T1000 (cell line): ENCODE measurements around the gene ESAM.
A peak's percentile ranks its signal among the peaks of the same experiment; 100 is the strongest.

ENCODE experiments used
- DNase-seq: peaks from one replicate; lab custom pipeline; 2025; ENCODE audit warnings: mixed read lengths; lab: John Stamatoyannopoulos, UW

The ESAM gene, protein sequence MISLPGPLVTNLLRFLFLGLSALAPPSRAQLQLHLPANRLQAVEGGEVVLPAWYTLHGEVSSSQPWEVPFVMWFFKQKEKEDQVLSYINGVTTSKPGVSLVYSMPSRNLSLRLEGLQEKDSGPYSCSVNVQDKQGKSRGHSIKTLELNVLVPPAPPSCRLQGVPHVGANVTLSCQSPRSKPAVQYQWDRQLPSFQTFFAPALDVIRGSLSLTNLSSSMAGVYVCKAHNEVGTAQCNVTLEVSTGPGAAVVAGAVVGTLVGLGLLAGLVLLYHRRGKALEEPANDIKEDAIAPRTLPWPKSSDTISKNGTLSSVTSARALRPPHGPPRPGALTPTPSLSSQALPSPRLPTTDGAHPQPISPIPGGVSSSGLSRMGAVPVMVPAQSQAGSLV

DNA sequence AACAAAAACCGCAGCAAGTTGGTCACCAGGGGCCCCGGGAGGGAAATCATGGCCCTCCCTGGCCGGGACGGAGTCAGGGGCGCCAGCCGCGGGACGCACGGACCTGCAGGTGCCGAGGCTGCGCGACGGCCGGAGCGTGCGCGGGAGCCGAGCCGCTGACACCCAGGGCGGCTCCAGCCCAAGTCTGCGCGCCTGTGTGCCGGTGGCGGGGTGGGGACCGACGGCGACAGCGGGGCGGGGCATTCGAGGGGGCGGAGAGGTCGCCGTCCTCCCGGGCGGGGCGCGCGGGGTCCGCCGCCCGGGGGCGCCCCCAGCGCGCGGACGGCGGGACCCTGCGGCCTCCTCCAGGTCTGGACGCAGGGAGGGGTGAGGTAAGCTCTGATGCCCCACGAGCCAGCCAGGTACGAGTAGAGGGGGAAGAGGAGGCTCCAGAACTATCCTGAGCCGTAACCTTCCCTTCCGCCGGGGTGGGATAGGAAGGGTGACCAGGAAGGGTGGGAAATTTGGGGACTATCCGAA, at the start of gene ESAM:
TSS of gene ESAM (minus strand) at position 186 of the 519 bp plus-strand sequence. CDS start at position 50, 136 bp downstream.
- DNase-seq = no peak

DNA sequence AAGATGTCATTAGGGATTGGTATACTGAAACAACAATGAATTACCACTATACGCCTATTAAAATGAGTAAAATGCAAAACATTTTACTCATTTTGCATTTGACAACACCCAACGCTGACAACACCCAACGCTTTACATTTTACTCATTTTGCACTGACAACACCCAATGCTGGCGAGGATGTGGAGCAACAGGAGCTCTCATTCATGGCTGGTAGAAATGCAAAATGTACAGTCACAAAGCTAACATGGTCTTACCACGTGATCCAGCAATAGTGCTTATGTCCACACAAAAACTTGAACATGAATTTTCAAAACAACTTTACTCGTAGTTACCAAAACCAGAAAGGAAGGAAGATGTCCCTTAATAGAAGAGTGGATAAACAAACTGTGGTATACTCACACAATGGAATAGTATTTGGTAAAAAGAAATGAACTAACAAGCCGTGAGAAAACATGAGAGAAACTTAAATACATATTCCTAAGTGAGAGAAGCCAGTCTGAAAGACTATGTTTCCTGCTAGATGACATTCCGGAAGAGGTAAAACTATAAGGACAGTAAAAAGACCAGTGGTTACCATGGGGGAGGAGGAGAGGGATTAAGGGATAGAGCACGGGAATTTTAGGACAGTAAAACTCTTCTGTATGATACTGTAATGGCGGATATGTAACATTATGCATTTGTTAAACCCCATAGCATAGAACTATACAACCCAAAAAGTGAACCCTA, 49.5 kb upstream of the ESAM start:
- DNase-seq = no peak

DNA sequence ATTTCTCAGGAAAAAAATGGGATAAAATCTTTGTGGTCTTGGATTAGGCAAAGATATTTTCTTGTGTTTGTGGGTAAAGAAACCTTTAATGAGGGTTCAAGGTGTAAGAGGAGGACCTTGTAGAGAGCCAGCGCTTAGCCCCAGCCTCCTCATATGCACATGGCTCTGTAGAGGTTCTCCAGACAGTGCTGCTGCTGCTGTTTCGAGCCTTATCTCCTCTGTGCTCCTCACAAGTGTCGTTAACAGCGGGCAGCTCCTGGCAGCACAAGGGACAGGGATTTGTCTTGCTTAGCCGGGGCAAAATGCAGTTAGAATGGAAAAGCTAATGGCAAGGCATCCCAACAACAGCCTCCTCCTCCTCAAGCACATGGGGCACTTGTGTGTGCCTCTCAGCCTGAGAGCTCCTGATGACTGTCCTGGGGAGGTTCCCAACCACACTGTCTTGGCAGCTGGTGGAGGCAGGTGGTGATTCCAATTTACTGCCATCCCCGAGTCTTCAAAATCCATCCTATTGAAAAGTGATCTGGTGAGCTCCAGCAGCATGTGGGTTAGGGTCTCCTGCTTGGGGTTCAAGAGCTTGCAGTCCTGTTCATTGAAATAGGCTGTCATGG, 45.7 kb upstream of the ESAM start:
- no peak for DNase-seq

DNA sequence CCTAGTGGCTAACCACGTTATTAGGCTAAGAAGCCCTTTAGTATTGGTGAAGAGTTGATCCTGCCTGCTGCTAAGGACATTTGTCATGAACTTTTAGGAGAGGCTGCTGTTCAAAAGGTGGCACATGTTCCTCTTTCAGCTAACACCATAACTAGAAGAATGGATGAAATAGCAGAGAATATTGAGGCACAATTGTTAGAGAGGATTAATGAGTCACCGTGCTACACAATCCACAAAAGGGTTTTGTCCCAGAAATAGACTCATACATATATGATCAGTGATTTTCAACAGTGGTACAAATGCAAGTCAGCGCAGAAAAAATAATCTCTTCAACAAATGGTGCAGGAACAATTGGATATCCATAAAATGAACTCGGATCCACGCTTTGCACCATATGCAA, 45.1 kb upstream of the ESAM start:
- no peak for DNase-seq

DNA sequence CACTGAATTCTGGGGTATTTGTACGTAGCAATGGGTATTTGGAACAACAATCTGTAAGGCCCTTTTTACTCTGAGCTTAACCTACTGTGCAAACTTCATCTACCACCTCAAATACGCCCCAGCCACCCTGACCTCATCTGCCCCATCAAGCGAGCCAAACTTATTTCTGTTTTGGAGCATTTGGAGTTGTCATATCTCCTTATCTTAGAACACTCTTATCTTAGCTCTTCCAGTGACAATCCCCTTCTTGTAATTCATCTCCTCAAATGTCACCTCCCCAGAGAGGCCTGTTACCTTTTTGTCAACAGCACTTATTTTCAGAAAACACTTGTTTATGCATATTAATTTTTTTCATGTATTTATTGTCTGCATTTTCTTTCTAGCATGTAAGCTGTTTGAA, 42.8 kb upstream of the ESAM start:
- DNase-seq = no peak

DNA sequence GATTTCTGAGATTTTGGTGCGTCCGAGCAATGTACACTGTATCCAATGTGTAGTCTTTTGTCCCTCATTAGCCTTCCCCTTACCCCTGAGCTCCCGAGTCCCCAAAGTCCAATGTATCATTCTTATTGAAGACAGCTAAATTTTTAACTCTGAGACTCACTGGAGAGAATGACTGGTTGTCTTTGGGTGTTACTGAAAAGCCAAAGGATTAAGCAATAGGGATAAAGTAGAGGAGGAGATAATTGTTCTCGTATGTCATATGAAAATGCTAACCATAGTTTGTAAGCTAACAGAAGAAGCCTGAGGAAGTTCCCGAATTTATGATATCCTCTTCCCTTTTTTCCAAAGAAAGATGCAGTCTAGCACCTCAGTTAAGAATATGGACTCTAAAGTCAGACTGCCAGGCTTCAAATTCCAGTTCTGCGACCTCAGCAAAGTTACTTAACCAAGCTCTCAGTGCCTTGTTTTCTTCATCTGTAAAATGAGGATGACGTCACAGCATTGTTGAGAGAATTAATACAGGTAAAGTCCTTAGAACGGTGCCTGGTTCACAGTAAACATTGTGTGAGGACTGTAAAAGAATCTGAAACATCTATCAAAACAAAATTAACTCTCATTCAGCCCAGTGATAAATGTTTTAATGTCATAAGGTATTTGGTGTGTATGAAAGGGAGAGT, 39.7 kb upstream of the ESAM start:
- DNase-seq = no peak

DNA sequence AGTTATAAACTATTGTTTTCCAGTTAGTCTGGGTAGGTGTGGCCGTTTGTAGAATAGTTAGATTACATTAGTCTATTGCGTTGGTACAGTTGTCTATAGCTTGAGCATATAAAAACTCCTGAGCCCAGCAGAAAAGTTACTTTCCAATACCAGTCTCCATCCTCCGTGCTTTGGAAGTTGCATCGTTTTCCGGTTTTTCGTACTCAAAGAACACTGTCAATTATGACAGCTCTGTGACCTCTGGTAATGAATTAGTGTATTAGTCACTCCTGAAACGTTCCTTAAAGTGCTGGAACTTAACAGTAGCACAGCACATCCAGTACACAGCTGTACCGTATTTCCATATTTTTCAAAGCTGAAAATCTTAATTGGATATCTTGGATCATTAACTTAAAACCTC, 38.9 kb upstream of the ESAM start:
- no peak for DNase-seq

DNA sequence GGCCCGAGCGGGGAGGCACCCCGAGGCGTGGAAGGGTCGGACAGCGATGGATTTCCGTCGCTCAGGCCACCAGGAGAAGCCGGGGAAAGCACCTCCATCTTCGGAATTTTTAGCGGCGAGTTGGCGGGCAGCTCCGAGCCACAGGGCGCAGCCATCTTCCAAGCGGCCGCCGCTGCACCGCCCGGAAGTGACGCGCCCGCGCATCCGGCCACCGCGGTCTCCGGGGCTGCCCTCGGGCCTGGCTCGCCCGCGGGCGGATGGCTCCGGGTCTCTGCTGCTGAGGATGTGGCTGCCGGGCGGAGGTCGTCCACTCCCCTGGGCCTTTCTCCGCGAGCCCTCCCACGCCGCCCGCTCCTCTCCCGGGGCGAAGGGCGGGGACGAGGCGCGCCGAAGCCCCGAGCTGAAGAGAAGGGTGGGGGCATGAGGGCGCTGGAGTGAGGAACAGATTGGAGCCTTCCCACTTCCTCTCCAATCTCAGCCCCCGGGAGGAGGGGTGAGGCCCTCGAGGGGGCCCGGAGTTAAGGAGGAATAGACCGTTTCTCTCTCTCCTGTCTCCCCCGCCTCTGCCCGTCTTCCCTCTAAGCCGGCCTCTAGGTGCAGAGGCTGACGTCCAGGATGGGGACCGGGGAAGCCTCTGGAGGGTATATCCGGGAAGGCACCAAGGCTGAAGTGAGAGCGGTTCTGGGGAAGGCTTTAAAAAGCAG, 38.3 kb upstream of the ESAM start, which contains the start of gene MSANTD2:
TSS of gene MSANTD2 (minus strand) at position 181 of the 704 bp plus-strand sequence. CDS start at position 155, 26 bp downstream.
- DNase-seq = peak; percentile 60

DNA sequence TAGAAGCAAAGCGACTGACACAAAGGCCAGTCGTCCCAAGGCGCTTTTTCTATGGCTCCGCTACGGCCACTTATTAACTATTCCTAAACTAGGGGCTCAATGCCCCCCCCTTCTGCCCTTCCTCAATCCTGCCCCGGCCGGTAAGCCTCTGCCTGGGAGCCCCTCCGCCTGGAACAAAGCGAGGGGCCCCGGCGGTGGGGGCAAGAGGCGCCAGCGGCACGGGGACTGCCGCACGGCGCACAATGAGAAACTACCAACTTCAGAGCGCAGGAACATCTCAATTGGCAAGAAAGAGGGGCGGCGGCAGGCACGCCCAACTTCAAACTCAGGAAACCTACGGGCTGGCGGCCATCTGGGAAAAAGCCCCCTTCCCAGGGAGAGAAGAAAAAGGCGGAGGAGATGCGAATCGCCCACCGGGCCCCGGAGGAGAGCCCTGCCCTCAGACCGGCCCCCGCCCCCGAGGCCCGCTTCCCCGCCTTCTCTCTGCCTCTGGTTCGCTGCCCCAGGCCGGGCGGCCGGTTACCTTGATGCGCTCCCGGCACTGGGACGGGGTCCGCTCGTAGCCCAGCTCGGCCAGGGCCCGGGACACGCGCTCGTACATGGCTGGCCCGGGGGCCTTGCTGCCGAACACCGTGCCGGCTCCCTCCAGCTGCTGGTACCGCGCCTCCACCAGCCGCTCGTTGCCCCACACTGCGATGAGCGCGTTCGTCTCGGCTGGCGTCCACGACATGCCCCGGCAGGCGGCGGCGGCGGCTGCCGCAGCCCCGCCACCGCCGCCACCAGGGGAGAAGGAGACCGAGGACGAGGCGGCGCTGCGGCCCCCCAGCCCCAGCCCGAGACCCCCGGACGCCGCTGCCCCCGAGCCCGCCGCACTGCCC, 37.5 kb upstream of the ESAM start:
- no peak for DNase-seq

DNA sequence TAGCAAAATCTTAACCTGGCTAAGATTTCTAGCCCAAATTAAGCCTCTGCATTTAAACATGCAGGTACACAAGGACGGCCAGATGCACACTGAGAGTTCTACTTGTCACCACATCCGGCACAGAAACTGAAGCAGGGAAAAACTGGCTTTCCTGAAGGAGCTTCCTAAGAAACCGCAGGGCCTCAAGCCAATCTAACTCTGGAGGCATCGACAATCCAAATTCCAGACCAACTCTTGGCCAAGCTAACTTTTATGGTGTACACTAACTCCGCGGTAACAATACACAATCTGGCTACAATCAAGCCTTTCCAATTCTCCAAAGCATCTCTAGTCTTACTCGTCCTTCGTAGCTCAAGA, 36.9 kb upstream of the ESAM start:
- no peak for DNase-seq

DNA sequence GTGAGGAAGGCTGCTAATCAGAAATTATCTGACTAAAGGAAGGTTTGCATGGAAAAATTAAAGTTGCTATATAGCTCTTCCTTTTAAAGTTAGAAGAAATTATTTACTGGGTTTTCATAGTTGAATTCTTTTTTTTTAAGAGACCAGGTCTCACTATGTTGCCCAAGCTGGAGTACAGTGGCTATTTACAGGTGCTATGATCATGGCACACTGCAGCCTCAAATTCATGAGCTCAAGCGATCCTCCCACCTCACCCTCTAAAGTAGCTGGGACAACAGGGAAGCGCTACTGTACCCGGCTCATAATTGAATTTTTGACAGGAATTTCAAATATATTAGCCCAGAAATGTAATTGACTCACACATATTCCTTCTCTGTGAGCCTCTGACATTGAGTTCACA, 34.2 kb upstream of the ESAM start:
- DNase-seq = no peak

DNA sequence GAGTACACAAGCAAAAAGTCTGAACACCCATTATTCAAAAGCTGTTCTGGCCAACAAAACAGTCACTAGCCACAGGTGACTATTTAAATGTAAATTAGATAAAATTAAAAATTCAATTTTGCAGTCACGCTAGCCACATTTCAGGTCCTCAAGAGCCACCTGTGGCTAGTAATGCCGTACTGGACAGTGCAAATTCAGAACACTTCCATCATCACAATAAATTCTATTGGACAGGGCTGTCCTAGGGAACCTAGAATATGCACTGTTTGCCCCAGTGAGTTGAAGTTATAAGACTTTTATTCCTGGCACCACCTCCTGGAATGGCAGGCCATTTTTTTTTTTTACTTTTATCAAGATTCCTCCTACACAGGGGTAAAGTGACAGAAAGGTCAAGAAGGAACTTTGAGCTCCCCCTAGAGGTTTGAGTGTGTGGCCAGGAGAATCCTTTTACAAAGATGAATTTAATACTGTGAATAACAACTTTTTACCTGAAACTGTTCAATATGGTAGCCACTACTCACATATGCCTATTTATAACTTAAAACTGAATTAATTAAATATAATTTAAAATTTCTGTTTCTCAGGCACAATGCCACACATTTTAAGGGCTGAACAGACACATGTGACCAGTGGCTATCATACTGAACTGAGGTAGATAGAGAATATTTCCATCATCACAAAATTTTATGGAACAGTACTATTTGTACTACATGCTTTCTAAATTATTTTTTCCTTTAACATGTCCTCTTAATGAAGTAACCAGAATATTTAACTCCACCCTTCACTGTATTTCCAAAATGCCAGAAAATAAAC, 31.6 kb upstream of the ESAM start:
- no peak for DNase-seq

DNA sequence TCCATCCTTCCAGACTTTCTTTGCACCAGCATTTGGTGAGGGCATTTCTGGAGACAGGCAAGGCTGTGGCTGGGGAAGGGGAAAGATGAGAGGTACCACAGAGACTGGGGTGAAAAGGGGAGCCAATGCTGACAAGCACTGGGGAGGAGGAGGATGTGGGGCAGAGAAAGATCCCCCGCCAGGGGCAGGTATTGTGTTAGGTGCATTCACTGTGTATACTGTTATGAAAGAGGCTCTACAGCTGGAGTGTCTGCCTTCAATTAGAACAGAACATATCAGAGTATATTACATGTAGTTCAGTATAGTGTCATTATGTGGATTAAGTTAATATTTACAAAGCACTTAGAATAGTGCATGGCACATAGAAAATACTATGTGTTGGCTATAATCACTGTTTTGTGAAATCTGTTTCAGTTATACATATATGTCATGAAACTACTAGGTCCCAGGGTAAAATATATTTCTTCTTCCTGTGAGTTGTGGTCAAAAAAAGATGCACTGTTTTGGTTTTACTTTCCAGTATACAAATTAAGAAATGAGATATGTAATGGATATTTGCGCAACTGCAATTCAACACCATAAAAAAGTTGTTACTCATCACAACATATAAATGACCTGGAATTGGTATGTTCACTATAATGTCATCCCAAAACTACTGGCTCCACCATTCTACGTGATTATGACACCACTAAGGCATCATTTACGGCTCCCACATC, 29.7 kb upstream of the ESAM start:
- no peak for DNase-seq

DNA sequence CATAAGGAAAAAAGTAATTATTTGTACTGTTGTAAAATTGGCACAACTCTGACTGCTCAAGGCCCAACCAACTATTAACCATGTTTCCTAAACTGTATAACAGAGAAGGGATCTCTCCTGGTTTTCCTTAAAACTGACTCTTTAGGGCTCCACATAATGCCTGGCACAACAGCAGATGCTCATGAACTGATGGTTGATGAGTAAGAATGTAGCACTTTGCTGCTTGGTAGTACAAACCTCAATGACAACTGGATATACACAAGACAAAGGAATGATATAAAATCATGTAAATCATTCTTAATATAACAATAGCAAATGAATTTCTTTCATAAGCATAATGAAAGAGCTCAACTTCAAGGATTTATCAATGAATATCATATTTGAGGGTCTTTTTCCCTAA, 26.4 kb upstream of the ESAM start:
- DNase-seq = no peak

DNA sequence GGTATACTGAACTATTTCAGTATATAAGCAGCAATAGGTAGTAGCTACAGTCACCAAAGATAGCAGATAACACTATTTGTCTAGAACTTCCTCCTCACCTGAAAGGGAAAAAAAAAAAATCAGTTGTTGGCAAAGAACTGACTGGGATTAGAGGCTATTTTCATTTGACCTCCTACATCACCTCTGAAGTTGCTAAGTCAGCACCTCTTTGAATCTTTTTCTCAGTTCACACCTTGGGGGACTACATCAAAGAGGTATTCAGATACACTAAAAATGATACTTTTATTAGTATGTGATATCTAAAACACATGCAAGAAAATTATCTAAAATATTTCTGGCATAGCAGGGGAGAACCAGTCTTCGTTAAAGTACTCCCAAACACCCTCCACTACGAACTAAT, 22.0 kb upstream of the ESAM start:
- no peak for DNase-seq

DNA sequence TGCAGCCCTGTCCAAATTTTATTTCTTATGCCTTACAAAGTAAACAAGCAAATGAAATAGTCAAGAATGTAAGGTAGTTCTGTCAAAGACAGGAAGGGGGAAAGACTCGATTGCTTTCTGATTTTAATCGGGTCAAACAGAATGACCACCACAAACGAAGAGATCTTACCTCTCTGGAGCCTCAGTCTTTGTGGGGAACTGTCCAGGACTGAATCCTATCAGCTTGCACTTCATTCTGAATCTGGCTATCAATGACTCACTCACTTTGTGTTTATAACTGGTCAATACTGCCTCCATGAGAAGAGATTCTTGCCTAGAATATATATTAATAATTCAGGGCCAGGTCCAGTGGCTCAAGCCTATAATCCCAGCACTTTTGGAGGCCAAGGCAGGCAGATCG, 20.9 kb upstream of the ESAM start:
- DNase-seq = no peak

DNA sequence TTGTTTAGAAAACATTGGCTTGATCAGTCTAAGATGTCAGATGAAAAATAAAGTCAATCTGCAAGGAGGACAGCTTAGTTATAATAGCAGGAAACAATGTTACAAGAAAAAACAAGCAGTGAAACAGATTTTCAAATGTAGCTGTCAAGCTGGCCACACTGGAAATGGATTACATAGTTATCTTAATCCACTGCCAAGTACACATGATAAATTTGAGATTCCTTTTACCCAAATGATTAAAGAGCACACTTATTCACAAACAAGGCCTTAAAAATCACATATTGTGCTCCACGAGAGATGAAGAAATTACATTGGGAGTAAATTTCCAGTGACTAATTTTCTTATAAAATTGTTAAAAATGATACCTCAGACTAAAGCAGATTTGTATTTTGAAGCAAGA, 17.5 kb upstream of the ESAM start:
- DNase-seq = no peak

DNA sequence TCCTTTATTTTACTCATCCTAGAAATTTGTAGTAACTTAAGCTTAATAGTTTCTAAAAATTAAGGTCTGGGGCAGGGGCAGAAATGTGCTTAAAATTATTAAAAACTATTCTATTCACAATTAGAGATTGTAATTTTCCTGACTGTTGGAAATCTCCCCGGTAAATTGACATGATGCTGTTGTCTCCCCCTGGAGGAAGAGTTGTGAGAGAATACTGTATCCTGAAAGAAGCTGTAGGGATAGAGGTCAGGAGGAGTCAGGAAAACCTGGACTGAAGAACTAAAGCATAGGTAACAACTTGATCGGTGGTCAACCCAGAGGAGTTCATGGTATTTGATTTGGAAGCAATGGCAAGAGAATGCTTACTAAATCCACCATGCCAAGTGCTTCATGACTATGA, 16.2 kb upstream of the ESAM start:
- DNase-seq = no peak
